ENCODE measurements around the gene PDE4B. TPM values are rescaled to one million over a fixed set of nuclear protein-coding genes. Genes with fewer than 3 reads are reported as not detected.

The PDE4B gene
- polyA plus RNA-seq, 1 experiment = 17.6 TPM

DNA sequence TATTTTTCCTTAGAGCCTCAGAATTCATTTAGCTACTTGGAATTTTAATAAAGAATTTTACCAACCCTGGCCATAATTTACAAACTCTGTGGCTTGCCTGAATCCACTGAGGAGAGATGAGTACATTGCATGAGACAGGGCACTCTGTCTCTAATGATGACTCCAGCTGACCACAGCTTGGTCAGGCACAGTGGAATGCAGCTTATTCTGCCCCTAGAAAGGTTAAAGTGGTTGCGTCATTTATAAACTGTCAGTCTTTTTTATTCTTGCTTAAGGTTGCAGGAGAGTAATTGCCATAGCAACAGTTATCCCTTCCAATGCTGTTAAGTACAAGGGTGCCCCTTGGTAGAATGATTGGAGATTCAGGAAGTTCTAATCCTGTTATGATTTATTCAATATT, 28.3 kb downstream of the PDE4B start:
- peaks cover 5% of the 10 kb centered on the region; the same call in 1 of the 2 replicates for H3K9me3 ChIP-seq (ENCODE audit: control insufficient read depth, insufficient read depth, low read length)
- H3K27ac ChIP-seq (ENCODE audit: low read depth, low read length) = no peak overlapping the region
- POLR2A ChIA-PET = interaction anchor here (1.0 to 1.5 kb wide), 3 partner anchors 9 to 69 kb away, joined by 3 to 9 read pairs (median 3); no protein-coding TSS in a partner anchor
- TF ChIP-seq, protein P1, sequence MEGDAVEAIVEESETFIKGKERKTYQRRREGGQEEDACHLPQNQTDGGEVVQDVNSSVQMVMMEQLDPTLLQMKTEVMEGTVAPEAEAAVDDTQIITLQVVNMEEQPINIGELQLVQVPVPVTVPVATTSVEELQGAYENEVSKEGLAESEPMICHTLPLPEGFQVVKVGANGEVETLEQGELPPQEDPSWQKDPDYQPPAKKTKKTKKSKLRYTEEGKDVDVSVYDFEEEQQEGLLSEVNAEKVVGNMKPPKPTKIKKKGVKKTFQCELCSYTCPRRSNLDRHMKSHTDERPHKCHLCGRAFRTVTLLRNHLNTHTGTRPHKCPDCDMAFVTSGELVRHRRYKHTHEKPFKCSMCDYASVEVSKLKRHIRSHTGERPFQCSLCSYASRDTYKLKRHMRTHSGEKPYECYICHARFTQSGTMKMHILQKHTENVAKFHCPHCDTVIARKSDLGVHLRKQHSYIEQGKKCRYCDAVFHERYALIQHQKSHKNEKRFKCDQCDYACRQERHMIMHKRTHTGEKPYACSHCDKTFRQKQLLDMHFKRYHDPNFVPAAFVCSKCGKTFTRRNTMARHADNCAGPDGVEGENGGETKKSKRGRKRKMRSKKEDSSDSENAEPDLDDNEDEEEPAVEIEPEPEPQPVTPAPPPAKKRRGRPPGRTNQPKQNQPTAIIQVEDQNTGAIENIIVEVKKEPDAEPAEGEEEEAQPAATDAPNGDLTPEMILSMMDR (IDR thresholded peaks at IDR 0.05; ENCODE audit: low read depth, low read length) = no peak
- DNase-seq (ENCODE audit: low read depth, low spot score) = peak; percentile 81
- CTCF ChIA-PET = interaction anchor here (1.4 kb wide), 1 partner anchor 10 kb away, joined by 4 read pairs; no protein-coding TSS in a partner anchor
- no peaks in the 10 kb centered on the region for H3K27me3 ChIP-seq (ENCODE audit: control insufficient read depth, insufficient read depth, low read length)
- no peak overlapping the region for H3K4me3 ChIP-seq (ENCODE audit: low read depth, low read length)

DNA sequence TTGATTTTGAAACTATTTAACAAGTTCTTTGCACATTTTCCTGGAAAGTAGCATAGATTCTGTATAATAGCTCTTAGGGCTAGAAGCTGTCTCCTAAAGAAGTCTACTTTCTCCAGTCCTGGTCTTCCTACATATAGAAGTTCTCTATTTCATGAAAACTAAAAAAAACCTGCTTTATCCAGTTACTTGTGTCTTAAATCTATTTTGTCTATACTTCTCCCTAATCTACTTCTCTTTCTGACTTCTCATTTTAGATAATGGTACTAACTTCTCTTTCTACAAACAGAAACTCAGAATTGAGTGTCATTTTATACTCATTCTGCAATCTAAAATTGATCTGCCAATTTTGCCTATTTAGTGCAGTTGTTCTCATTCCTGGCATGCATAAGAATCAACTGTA, 28.7 kb downstream of the PDE4B start:
- POLR2A ChIA-PET = interaction anchor here (1.0 to 1.5 kb wide), 3 partner anchors 9 to 69 kb away, joined by 3 to 9 read pairs (median 3); no protein-coding TSS in a partner anchor
- Histone ChIP-seq H3K4me3 (ENCODE audit: low read depth, low read length) (no peak overlapping the region), H3K27ac (ENCODE audit: low read depth, low read length) (no peak overlapping the region), H3K9me3 (ENCODE audit: control insufficient read depth, insufficient read depth, low read length) (peaks cover 5% of the 10 kb centered on the region; the same call in 1 of the 2 replicates), H3K27me3 (ENCODE audit: control insufficient read depth, insufficient read depth, low read length) (no peaks in the 10 kb centered on the region)
- DNase-seq (ENCODE audit: low read depth, low spot score) = no peak
- CTCF ChIA-PET = interaction anchor here (1.4 kb wide), 1 partner anchor 10 kb away, joined by 4 read pairs; no protein-coding TSS in a partner anchor
- TF ChIP-seq, protein P1 (IDR thresholded peaks at IDR 0.05; ENCODE audit: low read depth, low read length) = no peak

DNA sequence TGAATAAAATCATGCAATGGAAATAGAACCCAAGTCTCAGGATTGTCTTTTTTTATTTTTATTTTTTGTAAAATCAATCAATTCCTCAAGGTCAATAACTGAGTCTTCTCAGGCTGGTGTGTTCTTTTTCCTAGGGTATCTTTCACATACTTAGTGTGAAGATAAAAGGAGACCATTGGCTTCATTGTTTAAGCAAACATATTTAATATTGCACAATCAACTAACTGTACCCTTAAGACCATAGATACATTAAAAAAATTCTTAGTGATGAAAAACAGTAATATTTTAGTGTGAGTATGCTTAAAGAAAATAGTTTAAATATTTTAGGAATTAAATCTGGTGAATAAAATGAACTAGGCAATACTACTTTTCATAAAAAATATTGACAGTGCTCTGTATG, 31.4 kb downstream of the PDE4B start:
- Histone ChIP-seq H3K4me3 (ENCODE audit: low read depth, low read length) (no peak overlapping the region), H3K27ac (ENCODE audit: low read depth, low read length) (no peak overlapping the region), H3K27me3 (ENCODE audit: control insufficient read depth, insufficient read depth, low read length) (no peaks in the 10 kb centered on the region), H3K9me3 (ENCODE audit: control insufficient read depth, insufficient read depth, low read length) (peaks cover 5% of the 10 kb centered on the region; the same call in 1 of the 2 replicates)
- CTCF ChIA-PET = no interaction called here
- POLR2A ChIA-PET = no interaction called here
- DNase-seq (ENCODE audit: low read depth, low spot score) = no peak
- TF ChIP-seq, protein P1 (IDR thresholded peaks at IDR 0.05; ENCODE audit: low read depth, low read length) = no peak

DNA sequence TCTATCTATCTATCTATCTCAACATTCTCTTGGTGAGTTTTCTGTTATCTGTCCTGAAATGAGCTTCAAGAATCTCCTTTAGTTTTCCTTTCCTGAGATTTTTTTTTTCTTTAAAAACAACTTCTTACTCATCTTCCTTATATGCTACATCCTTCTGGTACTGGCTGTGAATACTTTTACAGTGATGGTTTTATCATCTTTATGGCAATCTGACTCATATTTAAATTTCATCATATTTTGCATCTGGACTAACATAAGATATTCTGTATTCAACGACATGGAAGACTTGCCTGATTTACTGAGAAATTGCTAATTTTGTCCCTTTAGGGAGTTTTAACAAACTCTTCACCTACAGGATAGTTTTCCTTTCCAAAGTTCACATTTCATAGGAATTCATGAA, 33.0 kb downstream of the PDE4B start:
- Histone ChIP-seq H3K27me3 (ENCODE audit: control insufficient read depth, insufficient read depth, low read length) (no peaks in the 10 kb centered on the region), H3K9me3 (ENCODE audit: control insufficient read depth, insufficient read depth, low read length) (0 out of 2 replicates have a peak, but pooled peaks cover 2% of the 10 kb centered on the region), H3K27ac (ENCODE audit: low read depth, low read length) (no peak overlapping the region), H3K4me3 (ENCODE audit: low read depth, low read length) (no peak overlapping the region)
- peak; percentile 29 for DNase-seq (ENCODE audit: low read depth, low spot score)
- ChIA-PET CTCF (interaction anchor here (1.3 kb wide), 1 partner anchor 621 kb away, joined by 4 read pairs; no protein-coding TSS in a partner anchor), POLR2A (interaction anchor here (0.7 kb wide), 1 partner anchor 14 kb away, joined by 3 read pairs; no protein-coding TSS in a partner anchor)
- TF ChIP-seq, protein P1 (IDR thresholded peaks at IDR 0.05; ENCODE audit: low read depth, low read length) = no peak

DNA sequence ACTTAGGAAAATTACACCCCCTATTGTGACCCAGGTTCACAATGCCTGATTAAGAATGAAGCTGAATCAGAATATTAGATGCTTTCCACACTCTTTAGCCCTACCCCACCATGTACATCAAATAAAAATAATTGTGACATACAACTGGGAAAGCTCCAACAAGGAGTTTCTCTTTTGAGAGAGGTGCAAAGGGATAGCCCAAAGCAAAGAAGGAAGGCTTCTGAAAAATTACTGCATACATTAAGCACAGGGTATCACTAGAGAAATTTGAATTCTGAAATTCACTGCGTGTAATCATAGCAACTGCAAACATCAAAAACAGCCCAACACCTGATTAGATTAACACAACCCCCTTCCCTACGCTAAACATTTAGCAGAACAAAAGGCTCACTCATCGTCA, 34.1 kb downstream of the PDE4B start:
- TF ChIP-seq, protein P1 (IDR thresholded peaks at IDR 0.05; ENCODE audit: low read depth, low read length) = no peak
- DNase-seq (ENCODE audit: low read depth, low spot score) = no peak
- Histone ChIP-seq H3K4me3 (ENCODE audit: low read depth, low read length) (no peak overlapping the region), H3K9me3 (ENCODE audit: control insufficient read depth, insufficient read depth, low read length) (0 out of 2 replicates have a peak, but pooled peaks cover 2% of the 10 kb centered on the region), H3K27ac (ENCODE audit: low read depth, low read length) (no peak overlapping the region), H3K27me3 (ENCODE audit: control insufficient read depth, insufficient read depth, low read length) (no peaks in the 10 kb centered on the region)
- CTCF ChIA-PET = interaction anchor here (1.3 kb wide), 1 partner anchor 620 kb away, joined by 4 read pairs; no protein-coding TSS in a partner anchor
- POLR2A ChIA-PET = no interaction called here
